GM12878 (cell line): Measurements from ENCODE around the gene RAD51B. TPM values are rescaled to one million over a fixed set of nuclear protein-coding genes. Genes with fewer than 3 reads are reported as not detected.

Source experiments
- ATAC-seq: fragments of 200-7000 bp; cut with Tn5 transposase; 3 replicates; pipeline ENCODE4 v1.9.1; 2020; ENCODE audit warnings: mild to moderate bottlenecking, moderate library complexity
- BruUV-seq: library from RNA; stranded (reverse); fragments of 400-500 nt; replicated peaks from 2 replicates; lab custom pipeline; 2021; lab: Mats Ljungman, UMichigan
- CTCF ChIA-PET: fragments of 300-600 bp; sonication (Branson Sonifier 250); formaldehyde crosslinking; extraction: SDS; loops from one replicate; lab custom pipeline; 2021; ENCODE audit warnings: inconsistent platforms; lab: Yijun Ruan, JAX
- POLR2A ChIA-PET: fragments of 350-600 bp; formaldehyde crosslinking; extraction: SDS; loops from one replicate; lab custom pipeline; 2021; ENCODE audit warnings: inconsistent platforms; lab: Charles Lee
- RAD21 ChIA-PET: fragments of 300-600 bp; sonication (Branson Sonifier 250); formaldehyde crosslinking; loops from one replicate; lab custom pipeline; 2023; ENCODE audit warnings: antibody characterized with exemption; ENCODE audit not compliant: unreplicated experiment; lab: Charles Lee
- SMC1A ChIA-PET: fragments of 300-600 bp; sonication (Branson Sonifier 250); formaldehyde crosslinking; loops from one replicate; lab custom pipeline; 2023; ENCODE audit not compliant: unreplicated experiment, uncharacterized antibody; lab: Charles Lee
- DNase-seq: peaks from one replicate; pipeline ENCODE4 v3.0.0-alpha.2; 2011; ENCODE audit warnings: low read depth, low spot score
- FAIRE-seq: peaks from 3 replicates; lab custom pipeline; 2011; peaks lifted over from hg19 to GRCh38; lab: Jason Lieb, UNC
- H2AFZ ChIP-seq: 2 replicates; pipeline ENCODE4 v1.6.0; 2011; ENCODE audit warnings: low read depth, low read length, control low read depth; ENCODE audit not compliant: control insufficient read depth
- H3K27ac ChIP-seq: 2 replicates; pipeline ENCODE4 v1.5.1; 2011; ENCODE audit warnings: control low read depth; ENCODE audit not compliant: control insufficient read depth, insufficient read depth
- H3K27me3 ChIP-seq, 2 experiments: replicated peaks in 1 of 2; 2 replicates each; pipeline versions ENCODE4 v1.6.0 to v1.6.1; 2011; ENCODE audit warnings: low read length in 1 of 2; ENCODE audit not compliant: control insufficient read depth in 2 of 2, insufficient read depth in 2 of 2
- H3K36me3 ChIP-seq, 2 experiments: 2 replicates each; pipeline ENCODE4 v1.5.1; 2011; ENCODE audit warnings: low read length in 1 of 2; ENCODE audit not compliant: control insufficient read depth in 2 of 2, insufficient read depth in 2 of 2
- H3K4me1 ChIP-seq: 2 replicates; pipeline ENCODE4 v1.6.1; 2011; ENCODE audit warnings: mild to moderate bottlenecking, low read length, moderate library complexity, mixed read lengths; ENCODE audit not compliant: control insufficient read depth, insufficient read depth
- H3K4me2 ChIP-seq: 2 replicates; pipeline ENCODE4 v1.6.0; 2011; ENCODE audit warnings: control low read depth; ENCODE audit not compliant: control insufficient read depth, insufficient read depth
- H3K4me3 ChIP-seq: fragments of 200-600 bp; sonication (generic); 2 replicates; pipeline ENCODE4 v1.5.1; 2016
- H3K79me2 ChIP-seq: 2 replicates; pipeline ENCODE4 v1.6.0; 2011; ENCODE audit warnings: low read length; ENCODE audit not compliant: control insufficient read depth, insufficient read depth
- H3K9ac ChIP-seq: 2 replicates; pipeline ENCODE4 v1.8.0; 2011; ENCODE audit warnings: low read length, control low read depth, mixed read lengths; ENCODE audit not compliant: control insufficient read depth, insufficient read depth
- H3K9me3 ChIP-seq: replicated peaks from 3 replicates; pipeline ENCODE4 v1.5.1; 2011; ENCODE audit warnings: mild to moderate bottlenecking, low read length; ENCODE audit not compliant: control insufficient read depth, insufficient read depth
- H4K20me1 ChIP-seq: 2 replicates; pipeline ENCODE4 v1.6.0; 2011; ENCODE audit not compliant: control insufficient read depth, insufficient read depth
- BCL11A ChIP-seq: IDR thresholded peaks from 2 replicates; pipeline ENCODE4 v1.6.1; 2011; ENCODE audit warnings: low read depth, low read length
- EP300 ChIP-seq, 2 experiments: fragments of 150-350 bp in 1 of 2; IDR thresholded peaks; 2 replicates each; pipeline ENCODE4 v1.6.1; 2011 to 2012; ENCODE audit warnings: low read depth in 2 of 2, low read length in 2 of 2, borderline replicate concordance in 1 of 2, improper control_type of control experiment in 1 of 2, inconsistent platforms in 1 of 2; ENCODE audit not compliant: control insufficient read depth in 1 of 2
- ETV6 ChIP-seq, 2 experiments: fragments of 450-650 bp in 1 of 2; IDR thresholded peaks in 1 of 2; conservative IDR thresholded peaks in 1 of 2; 2 replicates each; pipeline ENCODE4 v1.6.1; 2014; ENCODE audit warnings: antibody characterized with exemption in 1 of 2, borderline replicate concordance in 1 of 2, low read depth in 1 of 2, mild to moderate bottlenecking in 1 of 2, moderate library complexity in 1 of 2
- EZH2 ChIP-seq: IDR thresholded peaks from 2 replicates; pipeline ENCODE4 v1.6.1; 2012; ENCODE audit warnings: low read depth, mild to moderate bottlenecking, control low read depth, inconsistent platforms, low read length, borderline replicate concordance; ENCODE audit not compliant: control insufficient read depth
- NR2C2 ChIP-seq: IDR thresholded peaks from 2 replicates; pipeline ENCODE4 v1.6.1; 2011; ENCODE audit warnings: borderline replicate concordance, low read depth; ENCODE audit not compliant: control insufficient read depth, insufficient read length
- PML ChIP-seq: IDR thresholded peaks from 2 replicates; pipeline ENCODE4 v1.6.1; 2012; ENCODE audit warnings: low read length, inconsistent platforms
- TCF12 ChIP-seq: IDR thresholded peaks from 2 replicates; pipeline ENCODE4 v1.6.1; 2011; ENCODE audit warnings: low read depth, mild to moderate bottlenecking, low read length
- ZNF207 ChIP-seq: fragments of 450-650 bp; IDR thresholded peaks from 2 replicates; pipeline ENCODE4 v1.6.1; 2014; ENCODE audit warnings: antibody characterized with exemption, mild to moderate bottlenecking, borderline replicate concordance
- ZNF217 ChIP-seq: fragments of 450-650 bp; IDR thresholded peaks from 2 replicates; pipeline ENCODE4 v1.6.1; 2017; ENCODE audit warnings: antibody characterized with exemption, mild to moderate bottlenecking
- ZNF622 ChIP-seq: fragments of 450-650 bp; IDR thresholded peaks from 2 replicates; pipeline ENCODE4 v1.6.1; 2017; ENCODE audit warnings: mild to moderate bottlenecking, inconsistent platforms
- WGBS: methylation state at CpG from one replicate; pipeline ENCODE4 v1.1.6; 2016; ENCODE audit warnings: low lambda C conversion rate; ENCODE audit not compliant: insufficient replicate concordance, insufficient coverage; ENCODE audit errors: missing lambda C conversion rate; 5-methylcytosine and 5-hydroxymethylcytosine counted together
- in situ Hi-C: fragments of 300-500 bp; cut with MboI; formaldehyde crosslinking; loops from 9 replicates; pipeline ENCODE4 v1.14.3; 2018; ENCODE audit warnings: mixed read lengths
- intact Hi-C: fragments of 100-400 bp; cut with micrococcal nuclease; formaldehyde crosslinking; loops from one replicate; pipeline ENCODE4 v1.14.2; 2022; ENCODE audit not compliant: unreplicated experiment
- polyA plus RNA-seq, 11 experiments: library from polyadenylated mRNA; depleted of rRNA in 4 of 11; unstranded in 6 of 11; stranded (reverse) in 5 of 11; fragments of >200 nt; fragmentation: Nextera tagmentation in 4 of 11; fragmentation: Illumina TruSeq in 1 of 11; extraction: Ambion mirVana in 4 of 11; extraction: Trizol in 1 of 11; gene quantifications; 1 replicate in 1 of 11; 2 replicates in 10 of 11; pipeline versions ENCODE4 v1.2.1 to v1.2.3, GENCODE V29; 2011 to 2016; ENCODE audit warnings: inconsistent platforms in 2 of 11, missing spikeins in 2 of 11, low read depth in 1 of 11
- total RNA-seq, 4 experiments: library from RNA; depleted of rRNA in 3 of 4; stranded (reverse); fragments of >200 nt in 3 of 4; fragmentation: Illumina TruSeq in 1 of 4; extraction: Trizol in 1 of 4; gene quantifications; 2 replicates each; pipeline versions ENCODE4 v1.2.1 to v1.2.3, GENCODE V29; 2013 to 2021
- TF ChIP-seq, protein P1 (sequence below): fragments of 450-650 bp; IDR thresholded peaks from 2 replicates; pipeline ENCODE4 v1.6.1; 2017; ENCODE audit warnings: mild to moderate bottlenecking, moderate library complexity
- TF ChIP-seq, protein P2 (sequence below): fragments of 450-650 bp; IDR thresholded peaks from 2 replicates; pipeline ENCODE4 v1.6.1; 2014; ENCODE audit warnings: mild to moderate bottlenecking

RAD51B gene
- total and polyA plus RNA-seq, 10 of the 15 experiments (the other 5 are each of a cell fraction or from before 2014, with no cell fraction given): 9.8 to 26.8 (median 21.3) TPM

DNA sequence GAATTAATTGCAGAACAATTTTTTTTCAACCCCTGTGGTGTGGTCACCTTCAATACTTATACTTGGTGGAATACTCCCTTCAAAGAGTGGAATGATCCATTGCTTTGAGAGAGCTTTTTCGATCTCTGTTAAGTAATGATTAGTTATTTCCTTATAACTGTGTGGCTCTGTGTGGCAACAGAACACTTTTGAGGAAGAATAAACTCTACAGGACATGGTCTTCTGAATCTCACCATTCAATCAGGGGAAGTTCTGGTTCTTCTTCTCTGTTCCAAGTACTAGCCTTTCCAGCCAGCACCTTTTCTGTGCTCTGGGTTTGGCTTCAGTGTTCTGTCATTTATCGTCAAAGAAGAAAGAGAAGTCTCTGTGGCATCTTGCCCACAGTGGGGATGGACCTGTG, 604.1 kb downstream of the RAD51B start (continued):
- TF ChIP-seq ZNF622: no peak

- intact Hi-C loops: loop anchor here (5.0 kb wide), 1 partner anchor 43 kb away; no protein-coding TSS in a partner anchor
- TF ChIP-seq NR2C2: no peak
- TF ChIP-seq EZH2: no peak
- no peak for TF ChIP-seq TCF12
- no peak for TF ChIP-seq ETV6 (conservative IDR thresholded peaks at IDR 0.05 in 1 of 2, IDR thresholded peaks at IDR 0.05 in 1 of 2; ENCODE audit: borderline replicate concordance in 1 of 2, low read depth in 1 of 2)
- no peak for TF ChIP-seq BCL11A
- TF ChIP-seq, protein P1, sequence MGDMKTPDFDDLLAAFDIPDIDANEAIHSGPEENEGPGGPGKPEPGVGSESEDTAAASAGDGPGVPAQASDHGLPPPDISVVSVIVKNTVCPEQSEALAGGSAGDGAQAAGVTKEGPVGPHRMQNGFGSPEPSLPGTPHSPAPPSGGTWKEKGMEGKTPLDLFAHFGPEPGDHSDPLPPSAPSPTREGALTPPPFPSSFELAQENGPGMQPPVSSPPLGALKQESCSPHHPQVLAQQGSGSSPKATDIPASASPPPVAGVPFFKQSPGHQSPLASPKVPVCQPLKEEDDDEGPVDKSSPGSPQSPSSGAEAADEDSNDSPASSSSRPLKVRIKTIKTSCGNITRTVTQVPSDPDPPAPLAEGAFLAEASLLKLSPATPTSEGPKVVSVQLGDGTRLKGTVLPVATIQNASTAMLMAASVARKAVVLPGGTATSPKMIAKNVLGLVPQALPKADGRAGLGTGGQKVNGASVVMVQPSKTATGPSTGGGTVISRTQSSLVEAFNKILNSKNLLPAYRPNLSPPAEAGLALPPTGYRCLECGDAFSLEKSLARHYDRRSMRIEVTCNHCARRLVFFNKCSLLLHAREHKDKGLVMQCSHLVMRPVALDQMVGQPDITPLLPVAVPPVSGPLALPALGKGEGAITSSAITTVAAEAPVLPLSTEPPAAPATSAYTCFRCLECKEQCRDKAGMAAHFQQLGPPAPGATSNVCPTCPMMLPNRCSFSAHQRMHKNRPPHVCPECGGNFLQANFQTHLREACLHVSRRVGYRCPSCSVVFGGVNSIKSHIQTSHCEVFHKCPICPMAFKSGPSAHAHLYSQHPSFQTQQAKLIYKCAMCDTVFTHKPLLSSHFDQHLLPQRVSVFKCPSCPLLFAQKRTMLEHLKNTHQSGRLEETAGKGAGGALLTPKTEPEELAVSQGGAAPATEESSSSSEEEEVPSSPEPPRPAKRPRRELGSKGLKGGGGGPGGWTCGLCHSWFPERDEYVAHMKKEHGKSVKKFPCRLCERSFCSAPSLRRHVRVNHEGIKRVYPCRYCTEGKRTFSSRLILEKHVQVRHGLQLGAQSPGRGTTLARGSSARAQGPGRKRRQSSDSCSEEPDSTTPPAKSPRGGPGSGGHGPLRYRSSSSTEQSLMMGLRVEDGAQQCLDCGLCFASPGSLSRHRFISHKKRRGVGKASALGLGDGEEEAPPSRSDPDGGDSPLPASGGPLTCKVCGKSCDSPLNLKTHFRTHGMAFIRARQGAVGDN: no peak
- TF ChIP-seq ZNF217: no peak
- no peak for TF ChIP-seq PML
- TF ChIP-seq, protein P2, sequence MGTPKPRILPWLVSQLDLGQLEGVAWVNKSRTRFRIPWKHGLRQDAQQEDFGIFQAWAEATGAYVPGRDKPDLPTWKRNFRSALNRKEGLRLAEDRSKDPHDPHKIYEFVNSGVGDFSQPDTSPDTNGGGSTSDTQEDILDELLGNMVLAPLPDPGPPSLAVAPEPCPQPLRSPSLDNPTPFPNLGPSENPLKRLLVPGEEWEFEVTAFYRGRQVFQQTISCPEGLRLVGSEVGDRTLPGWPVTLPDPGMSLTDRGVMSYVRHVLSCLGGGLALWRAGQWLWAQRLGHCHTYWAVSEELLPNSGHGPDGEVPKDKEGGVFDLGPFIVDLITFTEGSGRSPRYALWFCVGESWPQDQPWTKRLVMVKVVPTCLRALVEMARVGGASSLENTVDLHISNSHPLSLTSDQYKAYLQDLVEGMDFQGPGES: no peak
- TF ChIP-seq EP300 (IDR thresholded peaks at IDR 0.05; ENCODE audit: borderline replicate concordance in 1 of 2, control insufficient read depth in 1 of 2, low read depth in 2 of 2, low read length in 2 of 2): no peak
- no peak for TF ChIP-seq ZNF207
- POLR2A ChIA-PET: no interaction called here
Measured at GRCh38 chr14:68424443-68425172, 605.0 kb downstream of the RAD51B start.

More at GRCh38 chr14:68424443-68425172, 605.0 kb downstream of the RAD51B start:
- ChIA-PET CTCF (no interaction called here), SMC1A (no interaction called here), RAD21 (interaction anchor here (0.6 kb wide), 1 partner anchor 480 kb away, joined by 3 read pairs; no protein-coding TSS in a partner anchor)
- Histone ChIP-seq H3K27me3 (no peaks in the 10 kb centered on the region), H3K27ac (no peak overlapping the region), H3K79me2 (no peaks in the 10 kb centered on the region), H3K9ac (no peak overlapping the region), H3K4me3 (no peak overlapping the region), H4K20me1 (no peaks in the 10 kb centered on the region), H2AFZ (no peak overlapping the region), H3K36me3 (no peaks in the 10 kb centered on the region; a peak in 1 of 4 replicates), H3K4me1 (peaks cover 3% of the 10 kb centered on the region), H3K9me3 (no peaks in the 10 kb centered on the region; the same call in 2 of the 3 replicates), H3K4me2 (no peak overlapping the region)
- 46% methylated on average over 2 of the region's 2 CpGs for WGBS
- DNase-seq: no peak
- ATAC-seq: no peak
- in situ Hi-C loops: no loop called here
- BruUV-seq: no TSS peak
- FAIRE-seq: no peak
